Measurements from ENCODE around the gene SCP2. TPM values are rescaled to one million over a fixed set of nuclear protein-coding genes. Genes with fewer than 3 reads are reported as not detected.
A peak's percentile ranks its signal among the peaks of the same experiment; 100 is the strongest.

The SCP2 gene
- total RNA-seq, 1 donor from 2014 or later: 57.5 TPM

GRCh38 chr1:53080769-53081168 lies 153.7 kb downstream of the SCP2 start:
- Mint-ChIP-seq H3K27me3 (ENCODE audit: unreplicated experiment) (peaks cover 14% of the 10 kb centered on the region), H3K4me1 (ENCODE audit: low read depth, unreplicated experiment) (peaks cover 23% of the 10 kb centered on the region), H3K36me3 (ENCODE audit: unreplicated experiment) (no peaks in the 10 kb centered on the region), H3K9me3 (ENCODE audit: unreplicated experiment) (peaks cover 9% of the 10 kb centered on the region), H3K4me3 (ENCODE audit: unreplicated experiment) (no peak overlapping the region), H3K27ac (ENCODE audit: unreplicated experiment) (no peak overlapping the region)
- TF ChIP-seq CTCF (IDR thresholded peaks at IDR 0.05; ENCODE audit: partially characterized antibody, unreplicated experiment): no peak
- DNase-seq: no peak

- Mint-ChIP-seq H3K27me3 (ENCODE audit: unreplicated experiment) (peaks cover 14% of the 10 kb centered on the region), H3K27ac (ENCODE audit: unreplicated experiment) (no peak overlapping the region), H3K4me3 (ENCODE audit: unreplicated experiment) (no peak overlapping the region), H3K4me1 (ENCODE audit: low read depth, unreplicated experiment) (peaks cover 25% of the 10 kb centered on the region), H3K9me3 (ENCODE audit: unreplicated experiment) (peaks cover 9% of the 10 kb centered on the region), H3K36me3 (ENCODE audit: unreplicated experiment) (no peaks in the 10 kb centered on the region)
- DNase-seq: no peak
- no peak for TF ChIP-seq CTCF (IDR thresholded peaks at IDR 0.05; ENCODE audit: partially characterized antibody, unreplicated experiment)
Observed at GRCh38 chr1:53081384-53082066, 154.4 kb downstream of the SCP2 start.

- Mint-ChIP-seq H3K4me3 (ENCODE audit: unreplicated experiment) (peak overlapping the region; percentile 25), H3K27ac (ENCODE audit: unreplicated experiment) (no peak overlapping the region), H3K36me3 (ENCODE audit: unreplicated experiment) (no peaks in the 10 kb centered on the region), H3K27me3 (ENCODE audit: unreplicated experiment) (peaks cover 17% of the 10 kb centered on the region), H3K9me3 (ENCODE audit: unreplicated experiment) (peaks cover 9% of the 10 kb centered on the region), H3K4me1 (ENCODE audit: low read depth, unreplicated experiment) (peaks cover 30% of the 10 kb centered on the region)
- no peak for DNase-seq
- no peak for TF ChIP-seq CTCF (IDR thresholded peaks at IDR 0.05; ENCODE audit: partially characterized antibody, unreplicated experiment)
Observed at GRCh38 chr1:53082826-53083455, 155.9 kb downstream of the SCP2 start.

GRCh38 chr1:53083636-53084588 lies 156.8 kb downstream of the SCP2 start:
- H3K4me1 Mint-ChIP-seq (ENCODE audit: low read depth, unreplicated experiment): peaks cover 36% of the 10 kb centered on the region
- no peaks in the 10 kb centered on the region for H3K36me3 Mint-ChIP-seq (ENCODE audit: unreplicated experiment)
- H3K4me3 Mint-ChIP-seq (ENCODE audit: unreplicated experiment): peak overlapping the region; percentile 25
- peak overlapping the region; percentile 79 for H3K27ac Mint-ChIP-seq (ENCODE audit: unreplicated experiment)
- H3K9me3 Mint-ChIP-seq (ENCODE audit: unreplicated experiment): peaks cover 9% of the 10 kb centered on the region
- peaks cover 17% of the 10 kb centered on the region for H3K27me3 Mint-ChIP-seq (ENCODE audit: unreplicated experiment)
- no peak for TF ChIP-seq CTCF (IDR thresholded peaks at IDR 0.05; ENCODE audit: partially characterized antibody, unreplicated experiment)
- no peak for DNase-seq
